H1 (cell line): ENCODE results near the gene ERP29. TPM values are rescaled to one million over a fixed set of nuclear protein-coding genes. Genes with fewer than 3 reads are reported as not detected.

ENCODE experiments used
- CHD7 ChIP-seq: fragments of 300-600 bp; sonication (generic); IDR thresholded peaks from 2 replicates; pipeline ENCODE4 v1.7.1; 2012; ENCODE audit warnings: low read length, moderate library complexity, mild to moderate bottlenecking, inconsistent platforms; ENCODE audit not compliant: insufficient replicate concordance
- polyA plus RNA-seq, 7 experiments: library from polyadenylated mRNA; depleted of rRNA in 3 of 7; stranded (reverse) in 5 of 7; unstranded in 2 of 7; fragments of >200 nt in 5 of 7; fragments of 200-250 nt in 2 of 7; gene quantifications; 1 replicate in 5 of 7; 2 replicates in 1 of 7; 4 replicates in 1 of 7; pipeline versions ENCODE4 v1.2.1 to v1.2.3, GENCODE V29; 2011 to 2013; ENCODE audit warnings: missing spikeins in 2 of 7, mixed read lengths in 2 of 7
- total RNA-seq: library from RNA; stranded (reverse); fragmentation: NEBNext Ultra II Directional; extraction: Animal tissue kit (Norgen Biotek cat#: 25700); gene quantifications from 2 replicates; pipeline ENCODE4 v1.2.1, GENCODE V29; 2021

The ERP29 gene
- total and polyA plus RNA-seq, 2 of the 8 experiments (the other 6 are each of a cell fraction or from before 2014, with no cell fraction given), result 88.7 to 171 TPM

- TF ChIP-seq CHD7, result no peak
These were observed 2.5 kb upstream of the ERP29 start (continued) for GRCh38 chr12:112010415-112011344.
